GM12878 (cell line): Measurements from ENCODE around the gene CCDC78. TPM values are rescaled to one million over a fixed set of nuclear protein-coding genes. Genes with fewer than 3 reads are reported as not detected.

ENCODE experiments used
- CBX3 ChIP-seq: fragments of 200-600 bp; sonication (generic); IDR thresholded peaks from 2 replicates; pipeline ENCODE4 v1.6.1; 2016; ENCODE audit warnings: low read depth, borderline replicate concordance
- CBX5 ChIP-seq: sonication (generic); IDR thresholded peaks from 2 replicates; pipeline ENCODE4 v1.6.1; 2016; ENCODE audit warnings: low read depth, moderate library complexity, mild to moderate bottlenecking, inconsistent platforms
- DPF2 ChIP-seq: fragments of 450-650 bp; IDR thresholded peaks from 2 replicates; pipeline ENCODE4 v1.6.1; 2017; ENCODE audit warnings: mild to moderate bottlenecking
- GATAD2B ChIP-seq: fragments of 450-650 bp; conservative IDR thresholded peaks from 2 replicates; pipeline ENCODE4 v1.6.1; 2017; ENCODE audit warnings: low read depth, mild to moderate bottlenecking, moderate library complexity
- HDAC2 ChIP-seq: fragments of 200-600 bp; sonication (generic); IDR thresholded peaks from 2 replicates; pipeline ENCODE4 v1.6.1; 2017
- HDGF ChIP-seq: fragments of 450-650 bp; IDR thresholded peaks from 2 replicates; pipeline ENCODE4 v1.6.1; 2016; ENCODE audit warnings: antibody characterized with exemption
- KLF5 ChIP-seq: fragments of 450-650 bp; IDR thresholded peaks from 2 replicates; pipeline ENCODE4 v1.6.1; 2014; ENCODE audit warnings: mild to moderate bottlenecking; ENCODE audit not compliant: partially characterized antibody
- RB1 ChIP-seq: fragments of 450-650 bp; formaldehyde crosslinking; IDR thresholded peaks from 2 replicates; pipeline ENCODE4 v1.6.1; 2017; ENCODE audit warnings: mild to moderate bottlenecking, borderline replicate concordance
- RUNX3 ChIP-seq: IDR thresholded peaks from 2 replicates; pipeline ENCODE4 v1.6.1; 2012; ENCODE audit warnings: low read length, inconsistent platforms
- SKIL ChIP-seq: fragments of 450-650 bp; IDR thresholded peaks from 2 replicates; pipeline ENCODE4 v1.6.1; 2017; ENCODE audit warnings: mild to moderate bottlenecking, low read depth, inconsistent platforms; ENCODE audit not compliant: poor library complexity, severe bottlenecking
- STAT3 ChIP-seq: IDR thresholded peaks from 2 replicates; pipeline ENCODE4 v1.6.1; 2011; ENCODE audit warnings: low read depth, low read length, improper control_type of control experiment
- TARDBP ChIP-seq: IDR thresholded peaks from 2 replicates; pipeline ENCODE4 v1.6.1; 2016; ENCODE audit warnings: borderline replicate concordance
- WRNIP1 ChIP-seq: IDR thresholded peaks from 2 replicates; pipeline ENCODE4 v1.6.1; 2011; ENCODE audit warnings: low read depth, low read length, improper control_type of control experiment, borderline replicate concordance
- ZNF207 ChIP-seq: fragments of 450-650 bp; IDR thresholded peaks from 2 replicates; pipeline ENCODE4 v1.6.1; 2014; ENCODE audit warnings: antibody characterized with exemption, mild to moderate bottlenecking, borderline replicate concordance
- ZNF217 ChIP-seq: fragments of 450-650 bp; IDR thresholded peaks from 2 replicates; pipeline ENCODE4 v1.6.1; 2017; ENCODE audit warnings: antibody characterized with exemption, mild to moderate bottlenecking
- ZNF622 ChIP-seq: fragments of 450-650 bp; IDR thresholded peaks from 2 replicates; pipeline ENCODE4 v1.6.1; 2017; ENCODE audit warnings: mild to moderate bottlenecking, inconsistent platforms
- polyA plus RNA-seq, 11 experiments: library from polyadenylated mRNA; depleted of rRNA in 4 of 11; unstranded in 6 of 11; stranded (reverse) in 5 of 11; fragments of >200 nt; fragmentation: Nextera tagmentation in 4 of 11; fragmentation: Illumina TruSeq in 1 of 11; extraction: Ambion mirVana in 4 of 11; extraction: Trizol in 1 of 11; gene quantifications; 1 replicate in 1 of 11; 2 replicates in 10 of 11; pipeline versions ENCODE4 v1.2.1 to v1.2.3, GENCODE V29; 2011 to 2016; ENCODE audit warnings: inconsistent platforms in 2 of 11, missing spikeins in 2 of 11, low read depth in 1 of 11
- total RNA-seq, 4 experiments: library from RNA; depleted of rRNA in 3 of 4; stranded (reverse); fragments of >200 nt in 3 of 4; fragmentation: Illumina TruSeq in 1 of 4; extraction: Trizol in 1 of 4; gene quantifications; 2 replicates each; pipeline versions ENCODE4 v1.2.1 to v1.2.3, GENCODE V29; 2013 to 2021
- TF ChIP-seq, protein P1 (sequence below): fragments of 450-650 bp; IDR thresholded peaks from 2 replicates; pipeline ENCODE4 v1.6.1; 2017; ENCODE audit warnings: borderline replicate concordance
- TF ChIP-seq, protein P2 (sequence below): IDR thresholded peaks from 2 replicates; pipeline ENCODE4 v1.6.1; 2012; ENCODE audit warnings: low read length, inconsistent platforms
- TF ChIP-seq, protein P3 (sequence below): fragments of 450-650 bp; IDR thresholded peaks from 2 replicates; pipeline ENCODE4 v1.6.1; 2018; ENCODE audit warnings: mild to moderate bottlenecking, low read depth, moderate library complexity; ENCODE audit not compliant: partially characterized antibody
- TF ChIP-seq, protein P4 (sequence below): fragments of 450-650 bp; formaldehyde crosslinking; IDR thresholded peaks from 2 replicates; pipeline ENCODE4 v1.5.0; 2022; ENCODE audit warnings: mild to moderate bottlenecking, missing genetic modification characterization

The CCDC78 gene
- total and polyA plus RNA-seq, 10 of the 15 experiments (the other 5 are each of a cell fraction or from before 2014, with no cell fraction given): 0.10 to 26.2 (median 5.4) TPM

- TF ChIP-seq, protein P1, sequence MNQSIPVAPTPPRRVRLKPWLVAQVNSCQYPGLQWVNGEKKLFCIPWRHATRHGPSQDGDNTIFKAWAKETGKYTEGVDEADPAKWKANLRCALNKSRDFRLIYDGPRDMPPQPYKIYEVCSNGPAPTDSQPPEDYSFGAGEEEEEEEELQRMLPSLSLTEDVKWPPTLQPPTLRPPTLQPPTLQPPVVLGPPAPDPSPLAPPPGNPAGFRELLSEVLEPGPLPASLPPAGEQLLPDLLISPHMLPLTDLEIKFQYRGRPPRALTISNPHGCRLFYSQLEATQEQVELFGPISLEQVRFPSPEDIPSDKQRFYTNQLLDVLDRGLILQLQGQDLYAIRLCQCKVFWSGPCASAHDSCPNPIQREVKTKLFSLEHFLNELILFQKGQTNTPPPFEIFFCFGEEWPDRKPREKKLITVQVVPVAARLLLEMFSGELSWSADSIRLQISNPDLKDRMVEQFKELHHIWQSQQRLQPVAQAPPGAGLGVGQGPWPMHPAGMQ: no peak
- no peak for TF ChIP-seq HDAC2
- TF ChIP-seq RUNX3: peak; percentile 79
- peak; percentile 96 for TF ChIP-seq ZNF207
- no peak for TF ChIP-seq WRNIP1
- TF ChIP-seq, protein P2, sequence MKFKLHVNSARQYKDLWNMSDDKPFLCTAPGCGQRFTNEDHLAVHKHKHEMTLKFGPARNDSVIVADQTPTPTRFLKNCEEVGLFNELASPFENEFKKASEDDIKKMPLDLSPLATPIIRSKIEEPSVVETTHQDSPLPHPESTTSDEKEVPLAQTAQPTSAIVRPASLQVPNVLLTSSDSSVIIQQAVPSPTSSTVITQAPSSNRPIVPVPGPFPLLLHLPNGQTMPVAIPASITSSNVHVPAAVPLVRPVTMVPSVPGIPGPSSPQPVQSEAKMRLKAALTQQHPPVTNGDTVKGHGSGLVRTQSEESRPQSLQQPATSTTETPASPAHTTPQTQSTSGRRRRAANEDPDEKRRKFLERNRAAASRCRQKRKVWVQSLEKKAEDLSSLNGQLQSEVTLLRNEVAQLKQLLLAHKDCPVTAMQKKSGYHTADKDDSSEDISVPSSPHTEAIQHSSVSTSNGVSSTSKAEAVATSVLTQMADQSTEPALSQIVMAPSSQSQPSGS: no peak
- peak; percentile 84; the same call in 1 of the 2 replicates for TF ChIP-seq ZNF217
- no peak for TF ChIP-seq STAT3
- peak; percentile 81; the same call in 1 of the 2 replicates for TF ChIP-seq RB1
- TF ChIP-seq SKIL: no peak
- no peak for TF ChIP-seq ZNF622
- TF ChIP-seq, protein P3, sequence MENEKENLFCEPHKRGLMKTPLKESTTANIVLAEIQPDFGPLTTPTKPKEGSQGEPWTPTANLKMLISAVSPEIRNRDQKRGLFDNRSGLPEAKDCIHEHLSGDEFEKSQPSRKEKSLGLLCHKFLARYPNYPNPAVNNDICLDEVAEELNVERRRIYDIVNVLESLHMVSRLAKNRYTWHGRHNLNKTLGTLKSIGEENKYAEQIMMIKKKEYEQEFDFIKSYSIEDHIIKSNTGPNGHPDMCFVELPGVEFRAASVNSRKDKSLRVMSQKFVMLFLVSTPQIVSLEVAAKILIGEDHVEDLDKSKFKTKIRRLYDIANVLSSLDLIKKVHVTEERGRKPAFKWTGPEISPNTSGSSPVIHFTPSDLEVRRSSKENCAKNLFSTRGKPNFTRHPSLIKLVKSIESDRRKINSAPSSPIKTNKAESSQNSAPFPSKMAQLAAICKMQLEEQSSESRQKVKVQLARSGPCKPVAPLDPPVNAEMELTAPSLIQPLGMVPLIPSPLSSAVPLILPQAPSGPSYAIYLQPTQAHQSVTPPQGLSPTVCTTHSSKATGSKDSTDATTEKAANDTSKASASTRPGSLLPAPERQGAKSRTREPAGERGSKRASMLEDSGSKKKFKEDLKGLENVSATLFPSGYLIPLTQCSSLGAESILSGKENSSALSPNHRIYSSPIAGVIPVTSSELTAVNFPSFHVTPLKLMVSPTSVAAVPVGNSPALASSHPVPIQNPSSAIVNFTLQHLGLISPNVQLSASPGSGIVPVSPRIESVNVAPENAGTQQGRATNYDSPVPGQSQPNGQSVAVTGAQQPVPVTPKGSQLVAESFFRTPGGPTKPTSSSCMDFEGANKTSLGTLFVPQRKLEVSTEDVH: no peak
- TF ChIP-seq DPF2: peak; percentile 95; the same call in 1 of the 2 replicates
- TF ChIP-seq, protein P4, sequence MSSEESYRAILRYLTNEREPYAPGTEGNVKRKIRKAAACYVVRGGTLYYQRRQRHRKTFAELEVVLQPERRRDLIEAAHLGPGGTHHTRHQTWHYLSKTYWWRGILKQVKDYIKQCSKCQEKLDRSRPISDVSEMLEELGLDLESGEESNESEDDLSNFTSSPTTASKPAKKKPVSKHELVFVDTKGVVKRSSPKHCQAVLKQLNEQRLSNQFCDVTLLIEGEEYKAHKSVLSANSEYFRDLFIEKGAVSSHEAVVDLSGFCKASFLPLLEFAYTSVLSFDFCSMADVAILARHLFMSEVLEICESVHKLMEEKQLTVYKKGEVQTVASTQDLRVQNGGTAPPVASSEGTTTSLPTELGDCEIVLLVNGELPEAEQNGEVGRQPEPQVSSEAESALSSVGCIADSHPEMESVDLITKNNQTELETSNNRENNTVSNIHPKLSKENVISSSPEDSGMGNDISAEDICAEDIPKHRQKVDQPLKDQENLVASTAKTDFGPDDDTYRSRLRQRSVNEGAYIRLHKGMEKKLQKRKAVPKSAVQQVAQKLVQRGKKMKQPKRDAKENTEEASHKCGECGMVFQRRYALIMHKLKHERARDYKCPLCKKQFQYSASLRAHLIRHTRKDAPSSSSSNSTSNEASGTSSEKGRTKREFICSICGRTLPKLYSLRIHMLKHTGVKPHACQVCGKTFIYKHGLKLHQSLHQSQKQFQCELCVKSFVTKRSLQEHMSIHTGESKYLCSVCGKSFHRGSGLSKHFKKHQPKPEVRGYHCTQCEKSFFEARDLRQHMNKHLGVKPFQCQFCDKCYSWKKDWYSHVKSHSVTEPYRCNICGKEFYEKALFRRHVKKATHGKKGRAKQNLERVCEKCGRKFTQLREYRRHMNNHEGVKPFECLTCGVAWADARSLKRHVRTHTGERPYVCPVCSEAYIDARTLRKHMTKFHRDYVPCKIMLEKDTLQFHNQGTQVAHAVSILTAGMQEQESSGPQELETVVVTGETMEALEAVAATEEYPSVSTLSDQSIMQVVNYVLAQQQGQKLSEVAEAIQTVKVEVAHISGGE: peak; percentile 89
- peak; percentile 62 for TF ChIP-seq KLF5
- no peak for TF ChIP-seq CBX5
- no peak for TF ChIP-seq CBX3
- TF ChIP-seq TARDBP: 0 out of 2 replicates have a peak, but pooled peaks have one; percentile 43
- TF ChIP-seq GATAD2B: peak; percentile 96
- no peak for TF ChIP-seq HDGF
Observed at GRCh38 chr16:720990-721764, 5.1 kb downstream of the CCDC78 start, which contains the start of gene ANTKMT (continued).
